Gastroesophageal sphincter (tissue), 3 donors: Measurements from ENCODE around the gene ARHGAP29.

Experiments used
- EP300 ChIP-seq: sonication (generic); formaldehyde crosslinking; IDR thresholded peaks from one replicate; pipeline ENCODE4 v1.6.1; 2017; ENCODE audit warnings: antibody characterized with exemption, mild to moderate bottlenecking
- POLR2A ChIP-seq, 2 donors: fragments of 450-650 bp; IDR thresholded peaks; one replicate each; pipeline ENCODE4 v1.6.1; 2017; ENCODE audit warnings: antibody characterized with exemption in 2 of 2, mild to moderate bottlenecking in 2 of 2, moderate library complexity in 1 of 2
- TF ChIP-seq, protein P1 (sequence below), 4 experiments: fragments of 200-600 bp in 2 of 4; fragments of 450-650 bp in 2 of 4; sonication (generic) in 1 of 4; IDR thresholded peaks; one replicate each; pipeline ENCODE4 v1.5.1; 2017 to 2019; ENCODE audit warnings: antibody characterized with exemption in 4 of 4, mild to moderate bottlenecking in 2 of 4, moderate library complexity in 2 of 4

DNA sequence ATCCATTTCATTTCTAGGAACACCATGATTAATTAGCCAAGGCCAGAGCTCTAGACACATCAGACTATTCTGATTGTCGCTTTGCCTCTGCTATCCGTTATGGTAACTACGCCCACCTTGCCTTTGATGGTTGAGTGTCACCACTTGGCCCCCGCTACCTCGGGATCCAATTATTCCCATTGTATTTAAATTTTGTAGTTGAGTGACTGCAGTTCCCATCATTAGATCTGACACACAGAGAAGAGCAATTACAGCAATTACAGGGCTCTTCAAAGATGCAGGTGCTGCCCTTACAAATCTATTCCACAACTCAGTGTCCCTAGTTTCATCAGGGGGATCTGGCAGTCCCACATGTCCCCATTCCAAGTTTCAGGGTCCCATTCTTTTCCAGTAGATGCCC is 71.5 kb downstream of the ARHGAP29 start:
- TF ChIP-seq POLR2A (IDR thresholded peaks at IDR 0.05): no peak
- TF ChIP-seq, protein P1, sequence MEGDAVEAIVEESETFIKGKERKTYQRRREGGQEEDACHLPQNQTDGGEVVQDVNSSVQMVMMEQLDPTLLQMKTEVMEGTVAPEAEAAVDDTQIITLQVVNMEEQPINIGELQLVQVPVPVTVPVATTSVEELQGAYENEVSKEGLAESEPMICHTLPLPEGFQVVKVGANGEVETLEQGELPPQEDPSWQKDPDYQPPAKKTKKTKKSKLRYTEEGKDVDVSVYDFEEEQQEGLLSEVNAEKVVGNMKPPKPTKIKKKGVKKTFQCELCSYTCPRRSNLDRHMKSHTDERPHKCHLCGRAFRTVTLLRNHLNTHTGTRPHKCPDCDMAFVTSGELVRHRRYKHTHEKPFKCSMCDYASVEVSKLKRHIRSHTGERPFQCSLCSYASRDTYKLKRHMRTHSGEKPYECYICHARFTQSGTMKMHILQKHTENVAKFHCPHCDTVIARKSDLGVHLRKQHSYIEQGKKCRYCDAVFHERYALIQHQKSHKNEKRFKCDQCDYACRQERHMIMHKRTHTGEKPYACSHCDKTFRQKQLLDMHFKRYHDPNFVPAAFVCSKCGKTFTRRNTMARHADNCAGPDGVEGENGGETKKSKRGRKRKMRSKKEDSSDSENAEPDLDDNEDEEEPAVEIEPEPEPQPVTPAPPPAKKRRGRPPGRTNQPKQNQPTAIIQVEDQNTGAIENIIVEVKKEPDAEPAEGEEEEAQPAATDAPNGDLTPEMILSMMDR (IDR thresholded peaks at IDR 0.05): no peak
- TF ChIP-seq EP300: no peak
